Measurements from ENCODE around the gene KDM4B.

DNA sequence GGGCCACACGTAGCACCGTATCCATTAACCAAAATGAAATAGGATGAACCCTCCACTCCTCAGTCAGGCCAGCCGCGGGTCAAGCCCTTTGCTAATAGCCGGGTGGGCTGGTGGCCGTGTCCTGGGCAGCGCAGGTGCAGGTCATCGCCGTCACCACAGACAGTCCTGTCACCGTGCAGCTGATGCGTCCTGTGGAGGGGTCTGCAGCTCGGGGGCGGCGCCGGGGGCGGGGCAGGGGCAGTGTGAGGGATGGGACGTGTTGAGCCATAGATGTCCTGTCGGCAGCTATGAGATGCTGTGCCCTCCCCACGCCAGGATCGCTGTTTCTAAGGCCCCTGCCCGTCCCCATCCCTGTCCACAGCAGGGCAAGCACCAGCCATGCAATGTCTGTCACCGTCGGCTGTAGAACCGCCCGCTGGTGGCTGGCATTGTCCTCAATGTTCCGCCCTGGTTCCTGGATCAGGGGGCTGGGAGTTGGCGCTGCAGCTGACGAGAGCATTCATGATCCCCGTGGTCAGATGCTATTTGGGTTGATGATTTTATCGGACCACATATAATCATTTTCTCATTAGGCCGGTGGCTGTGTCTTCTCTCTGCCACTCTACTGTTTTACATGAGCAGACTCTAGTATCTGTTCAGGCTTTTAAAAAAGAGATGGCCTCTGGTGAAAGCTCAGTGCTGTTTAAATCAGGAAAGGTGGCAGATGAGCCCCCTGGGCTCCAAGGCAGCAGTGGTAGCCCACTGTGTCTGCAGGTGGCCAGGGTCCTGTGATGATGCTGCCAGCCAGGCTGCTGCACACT lies 126.1 kb downstream of the KDM4B start:
- no peak for TF ChIP-seq CTCF (IDR thresholded peaks at IDR 0.05)
- no peak for TF ChIP-seq POLR2A (IDR thresholded peaks at IDR 0.05)
- TF ChIP-seq EP300 (IDR thresholded peaks at IDR 0.05): no peak
